GM18499 (cell line): ENCODE measurements around the gene ABCA3.
"Not testable (repeated sequence)": the region's sequence is repeated elsewhere in the genome, so short reads cannot be mapped to it uniquely, and the experiment has no call there.

ENCODE experiments used
- ATAC-seq: cut with Tn5 transposase; IDR thresholded peaks from one replicate; pipeline ENCODE4 v1.9.1; 2021; ENCODE audit warnings: moderate number of reproducible peaks; ENCODE audit not compliant: insufficient read depth, unreplicated experiment

ABCA3 gene

GRCh38 chr16:2267505-2267912 is 73.0 kb downstream of the ABCA3 start:
- peak; percentile 29 for ATAC-seq

- ATAC-seq: not testable (repeated sequence)
Measured at GRCh38 chr16:2266887-2267286, 73.6 kb downstream of the ABCA3 start.

GRCh38 chr16:2263026-2263425 is 77.5 kb downstream of the ABCA3 start:
- ATAC-seq: not testable (repeated sequence)

- ATAC-seq: no peak
Measured at GRCh38 chr16:2260250-2260649, 80.3 kb downstream of the ABCA3 start.

- not testable (repeated sequence) for ATAC-seq
Measured at GRCh38 chr16:2258530-2258929, 82.0 kb downstream of the ABCA3 start.

- ATAC-seq: no peak
Measured at GRCh38 chr16:2257726-2258125, 82.8 kb downstream of the ABCA3 start.

GRCh38 chr16:2256531-2257140 is 83.9 kb downstream of the ABCA3 start:
- ATAC-seq: no peak

GRCh38 chr16:2253293-2253692 is 87.2 kb downstream of the ABCA3 start:
- no peak for ATAC-seq

GRCh38 chr16:2252806-2253148 is 87.8 kb downstream of the ABCA3 start:
- ATAC-seq: no peak

- peak; percentile 53 for ATAC-seq
Measured at GRCh38 chr16:2251296-2252111, 89.0 kb downstream of the ABCA3 start, which contains the start of gene ECI1. Gene ECI1, minus strand, starts transcription at chr16:2251587. Its CDS starts 21 bp downstream, at chr16:2251566.

GRCh38 chr16:2250652-2251295 is 89.8 kb downstream of the ABCA3 start:
- ATAC-seq: peak; percentile 3

GRCh38 chr16:2246301-2246885 is 94.1 kb downstream of the ABCA3 start:
- no peak for ATAC-seq

GRCh38 chr16:2244926-2245795 is 95.4 kb downstream of the ABCA3 start:
- ATAC-seq: no peak

- ATAC-seq: no peak
Measured at GRCh38 chr16:2244301-2244700, 96.2 kb downstream of the ABCA3 start.

- ATAC-seq: no peak
Measured at GRCh38 chr16:2243781-2244180, 96.7 kb downstream of the ABCA3 start.

- ATAC-seq: no peak
Measured at GRCh38 chr16:2243031-2243528, 97.4 kb downstream of the ABCA3 start.

GRCh38 chr16:2242598-2242997 is 97.9 kb downstream of the ABCA3 start:
- ATAC-seq: no peak

- ATAC-seq: not testable (repeated sequence)
Measured at GRCh38 chr16:2240331-2240730, 100.2 kb downstream of the ABCA3 start.

- no peak for ATAC-seq
Measured at GRCh38 chr16:2238838-2239675, 101.5 kb downstream of the ABCA3 start.
